Measurements from ENCODE around the gene SLC35D1. TPM values are rescaled to one million over a fixed set of nuclear protein-coding genes. Genes with fewer than 3 reads are reported as not detected.

The SLC35D1 gene
- total and polyA plus RNA-seq, 2 donors (not counting 1 experiment from before 2014, with no cell fraction given) = 4.0 to 16.8 TPM

- H3K4me2 ChIP-seq (replicated peaks; ENCODE audit: low read depth, low read length, poor library complexity, severe bottlenecking) = no peak overlapping the region
- peaks cover 17 to 58% of the 10 kb centered on the region in 2 experiments for H3K36me3 ChIP-seq (replicated peaks in 1 of 2; ENCODE audit: control extremely low read depth in 1 of 2, control insufficient read depth in 1 of 2, extremely low read depth in 1 of 2, insufficient read depth in 2 of 2, low read length in 1 of 2)
- CTCF ChIA-PET = interaction anchor here (0.5 kb wide), 1 partner anchor 116 kb away, joined by 3 read pairs; no protein-coding TSS in a partner anchor
- H3K79me2 ChIP-seq (ENCODE audit: control insufficient read depth, insufficient read depth, low read length) = peaks cover 26% of the 10 kb centered on the region
- no peaks in the 10 kb centered on the region for H3K9me3 ChIP-seq (ENCODE audit: control extremely low read depth in 1 of 3, control insufficient read depth in 2 of 3, insufficient read depth in 1 of 3, low read length in 2 of 3)
- intact Hi-C loops (cut with micrococcal nuclease) = no loop called here
- WGBS (ENCODE audit: insufficient coverage) = 100% methylated on average over 4 of the region's 6 CpGs
- Mint-ChIP-seq H3K27me3 (no peaks in the 10 kb centered on the region), H3K9me3 (ENCODE audit: insufficient read depth) (no peaks in the 10 kb centered on the region), H3K4me1 (peaks cover 2% of the 10 kb centered on the region), H3K27ac (no peak overlapping the region), H3K4me3 (no peak overlapping the region)
- DNase-seq (no peak), ATAC-seq (ENCODE audit: low read depth) (no peak)
- no peak overlapping the region for H3K4me3 ChIP-seq (ENCODE audit: control extremely low read depth in 1 of 5, extremely low read depth in 1 of 5, insufficient read depth in 1 of 5, low read depth in 2 of 5, low read length in 4 of 5)
- POLR2A ChIA-PET = no interaction called here
- no peak overlapping the region for H3K27ac ChIP-seq (ENCODE audit: low read length in 2 of 2)
- H3K27me3 ChIP-seq (replicated peaks in 1 of 4; ENCODE audit: control extremely low read depth in 1 of 4, control insufficient read depth in 3 of 4, insufficient read depth in 4 of 4, low read length in 3 of 4) = no peaks in the 10 kb centered on the region
- H3K4me1 ChIP-seq (ENCODE audit: control insufficient read depth in 2 of 2, insufficient read depth in 2 of 2, low read length in 2 of 2) = no peaks in the 10 kb centered on the region
- peaks cover 29% of the 10 kb centered on the region for H4K20me1 ChIP-seq (ENCODE audit: control insufficient read depth, insufficient read depth, low read length, poor library complexity, severe bottlenecking)
- no peak for TF ChIP-seq CTCF (IDR thresholded peaks at IDR 0.05)
- no peak for TF ChIP-seq EZH2 (IDR thresholded peaks at IDR 0.05; ENCODE audit: borderline replicate concordance, insufficient read depth, low read depth, low read length, poor library complexity, severe bottlenecking)
- H2AFZ ChIP-seq (ENCODE audit: insufficient read depth, low read depth, low read length, poor library complexity, severe bottlenecking) = no peak overlapping the region
- no peak overlapping the region for H3K9ac ChIP-seq (ENCODE audit: low read length)
Observed at GRCh38 chr1:66951513-66951912, 102.4 kb downstream of the SLC35D1 start.

Small RNAs within 50 kb of the gene (small RNA-seq; reads per million reads assigned to genes)
- not detected for gene RF00322 (ENCODE audit: insufficient read length, low read depth, low replicate concordance)

Other genes with a start within 250 kb of the SLC35D1 start
- 2.7 and 4.3 TPM in 2 replicates for gene DNAI4, start 129.3 kb downstream of the SLC35D1 start, total RNA-seq
- gene DNAI4, start 129.3 kb downstream of the SLC35D1 start, polyA plus RNA-seq = 0.20 and 0.30 TPM in 2 replicates
- 55.0 and 56.5 TPM in 2 replicates for gene MIER1, start 129.2 kb downstream of the SLC35D1 start, total RNA-seq
- 7.7 and 14.1 TPM in 2 replicates for gene MIER1, start 129.2 kb downstream of the SLC35D1 start, polyA plus RNA-seq
- not detected in 2 replicates for gene C1orf141, start 80.8 kb upstream of the SLC35D1 start, total RNA-seq
- not detected in 2 replicates for gene C1orf141, start 80.8 kb upstream of the SLC35D1 start, polyA plus RNA-seq
- gene IL23R, start 112.3 kb upstream of the SLC35D1 start, total RNA-seq = not detected in 2 replicates
- not detected in 2 replicates for gene IL23R, start 112.3 kb upstream of the SLC35D1 start, polyA plus RNA-seq